ENCODE data around the gene NEK6. TPM values are rescaled to one million over a fixed set of nuclear protein-coding genes. Genes with fewer than 3 reads are reported as not detected.
A peak's percentile ranks its signal among the peaks of the same experiment; 100 is the strongest.

Gene NEK6
- total and polyA plus RNA-seq, 8 donors, result 38.4 to 132 (median 45.0) TPM

DNA sequence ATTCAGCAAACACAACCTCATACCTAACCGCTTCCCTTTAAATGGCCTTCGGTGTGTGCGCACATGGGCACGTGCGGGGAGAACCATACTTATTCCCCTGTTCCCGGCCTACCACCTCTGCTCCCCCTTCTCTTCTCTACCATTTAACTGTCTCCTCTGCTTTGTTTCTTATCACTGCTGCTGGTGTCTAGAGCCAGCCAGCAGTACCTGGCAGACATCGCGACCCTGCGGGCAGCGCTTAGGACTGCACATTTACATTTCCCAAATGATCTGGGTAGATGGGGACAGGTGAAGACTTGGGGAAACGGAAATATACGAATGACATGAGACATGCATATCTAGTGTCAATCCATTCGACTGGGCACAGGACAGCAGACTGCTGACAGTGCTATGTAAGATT, 100.9 kb downstream of the NEK6 start:
- Histone ChIP-seq H3K27ac (no peak overlapping the region), H3K36me3 (peaks cover 0 to 56% of the 10 kb centered on the region in 2 donors), H3K27me3 (no peaks in the 10 kb centered on the region), H3K9me3 (no peaks in the 10 kb centered on the region), H3K4me3 (no peak overlapping the region), H3K4me1 (peaks cover 0 to 4% of the 10 kb centered on the region in 2 donors)
- ATAC-seq (no peak), DNase-seq (no peak)
- TF ChIP-seq, protein P1, sequence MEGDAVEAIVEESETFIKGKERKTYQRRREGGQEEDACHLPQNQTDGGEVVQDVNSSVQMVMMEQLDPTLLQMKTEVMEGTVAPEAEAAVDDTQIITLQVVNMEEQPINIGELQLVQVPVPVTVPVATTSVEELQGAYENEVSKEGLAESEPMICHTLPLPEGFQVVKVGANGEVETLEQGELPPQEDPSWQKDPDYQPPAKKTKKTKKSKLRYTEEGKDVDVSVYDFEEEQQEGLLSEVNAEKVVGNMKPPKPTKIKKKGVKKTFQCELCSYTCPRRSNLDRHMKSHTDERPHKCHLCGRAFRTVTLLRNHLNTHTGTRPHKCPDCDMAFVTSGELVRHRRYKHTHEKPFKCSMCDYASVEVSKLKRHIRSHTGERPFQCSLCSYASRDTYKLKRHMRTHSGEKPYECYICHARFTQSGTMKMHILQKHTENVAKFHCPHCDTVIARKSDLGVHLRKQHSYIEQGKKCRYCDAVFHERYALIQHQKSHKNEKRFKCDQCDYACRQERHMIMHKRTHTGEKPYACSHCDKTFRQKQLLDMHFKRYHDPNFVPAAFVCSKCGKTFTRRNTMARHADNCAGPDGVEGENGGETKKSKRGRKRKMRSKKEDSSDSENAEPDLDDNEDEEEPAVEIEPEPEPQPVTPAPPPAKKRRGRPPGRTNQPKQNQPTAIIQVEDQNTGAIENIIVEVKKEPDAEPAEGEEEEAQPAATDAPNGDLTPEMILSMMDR (IDR thresholded peaks at IDR 0.05), result no peak
- intact Hi-C loops (cut with DNase I), result no loop called here

DNA sequence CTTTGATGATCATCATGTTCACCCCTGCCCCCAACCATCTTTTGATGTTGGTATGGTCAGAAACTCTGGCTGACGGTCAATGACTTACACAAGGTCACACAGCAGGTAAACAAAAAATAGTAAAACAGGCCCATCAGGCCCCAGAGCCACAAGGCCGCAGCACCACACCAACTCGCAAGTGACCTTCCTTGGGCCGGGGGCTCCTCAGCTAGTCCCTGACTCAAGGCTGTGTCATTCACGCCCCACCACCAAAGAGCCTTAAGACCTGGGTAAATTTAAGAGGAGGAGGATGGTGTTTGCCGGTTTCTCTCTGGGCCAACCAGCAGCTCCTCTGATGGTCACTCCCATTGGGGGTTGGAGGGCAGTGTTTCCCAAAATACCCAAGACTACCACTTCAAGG, 101.7 kb downstream of the NEK6 start:
- peaks cover 0 to 52% of the 10 kb centered on the region in 2 donors for H3K36me3 ChIP-seq

DNA sequence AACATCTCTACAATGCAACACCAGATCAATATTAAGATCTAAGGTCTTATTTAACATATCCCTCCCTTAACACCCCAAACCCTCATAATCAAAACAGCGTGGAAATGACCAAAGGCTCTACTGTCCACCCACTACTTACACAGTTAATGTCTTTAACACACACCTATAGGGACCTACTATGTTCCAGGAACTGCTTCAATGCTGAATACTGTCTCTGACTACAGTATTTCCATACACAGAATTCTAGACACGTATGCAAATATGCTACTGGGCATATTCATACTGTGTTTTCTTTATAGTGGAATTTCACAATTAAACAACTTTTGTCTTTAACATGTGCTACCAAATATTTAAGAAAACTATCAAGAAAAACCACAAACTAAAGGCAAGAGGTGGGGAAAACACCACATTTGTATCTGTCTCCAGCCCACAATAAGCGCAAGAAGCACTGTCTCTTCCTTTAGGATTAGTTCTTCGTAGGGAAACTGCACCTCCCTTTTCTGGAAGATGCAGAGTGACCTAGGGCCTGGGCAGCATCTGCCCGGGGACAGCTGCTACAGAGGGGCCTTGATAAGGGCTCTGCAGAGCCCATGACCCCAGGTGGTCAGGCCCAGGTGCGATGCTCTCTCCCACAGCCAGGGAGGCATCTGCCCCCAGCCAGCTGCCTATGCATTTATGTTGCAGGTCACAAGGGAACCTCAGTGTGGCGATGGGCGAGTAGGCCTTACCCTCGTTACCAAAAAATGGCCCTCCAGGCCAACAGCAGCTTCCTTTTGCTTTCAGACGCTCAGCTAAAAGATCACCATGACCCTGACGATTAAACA, 102.3 kb downstream of the NEK6 start:
- Histone ChIP-seq H3K27me3 (no peaks in the 10 kb centered on the region), H3K4me3 (no peak overlapping the region)
- DNase-seq, result no peak

More for the DNA sequence above, 101.7 kb downstream of the NEK6 start:
- Histone ChIP-seq H3K27me3 (no peaks in the 10 kb centered on the region), H3K4me3 (no peak overlapping the region), H3K4me1 (peaks cover 0 to 4% of the 10 kb centered on the region in 2 donors), H3K27ac (no peak overlapping the region), H3K9me3 (no peaks in the 10 kb centered on the region)
- TF ChIP-seq, protein P1 (IDR thresholded peaks at IDR 0.05), result no peak
- DNase-seq (no peak), ATAC-seq (no peak)
- intact Hi-C loops (cut with DNase I), result no loop called here

DNA sequence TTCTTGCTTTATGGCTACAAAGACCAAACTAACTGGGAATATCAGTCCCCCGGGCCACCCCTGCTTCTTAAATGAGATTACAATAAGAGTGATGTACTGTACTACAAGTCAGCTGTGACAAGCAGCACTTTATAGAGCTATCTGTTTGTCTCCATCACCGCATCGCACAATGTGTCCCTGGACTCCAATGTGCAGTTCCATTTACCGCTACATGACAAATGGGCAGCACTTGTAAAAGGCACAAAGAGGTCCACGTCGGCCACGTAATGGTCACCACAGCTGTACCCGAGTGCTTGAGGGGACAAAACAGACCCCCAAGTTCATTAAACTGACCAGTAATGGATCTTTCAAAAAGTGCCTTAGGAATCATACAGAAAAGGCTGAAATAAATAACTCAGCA, 103.4 kb downstream of the NEK6 start:
- TF ChIP-seq, protein P1 (IDR thresholded peaks at IDR 0.05), result no peak
- intact Hi-C loops (cut with DNase I), result no loop called here
- H3K4me3 ChIP-seq, result no peak overlapping the region

More for the DNA sequence above, 102.3 kb downstream of the NEK6 start:
- peaks cover 0 to 46% of the 10 kb centered on the region in 2 donors for H3K36me3 ChIP-seq
- H3K9me3 ChIP-seq, result no peaks in the 10 kb centered on the region
- ATAC-seq, result no peak
- TF ChIP-seq, protein P1 (IDR thresholded peaks at IDR 0.05), result no peak
- intact Hi-C loops (cut with DNase I), result no loop called here
- no peak overlapping the region for H3K27ac ChIP-seq
- peaks cover 0 to 4% of the 10 kb centered on the region in 2 donors for H3K4me1 ChIP-seq

DNA sequence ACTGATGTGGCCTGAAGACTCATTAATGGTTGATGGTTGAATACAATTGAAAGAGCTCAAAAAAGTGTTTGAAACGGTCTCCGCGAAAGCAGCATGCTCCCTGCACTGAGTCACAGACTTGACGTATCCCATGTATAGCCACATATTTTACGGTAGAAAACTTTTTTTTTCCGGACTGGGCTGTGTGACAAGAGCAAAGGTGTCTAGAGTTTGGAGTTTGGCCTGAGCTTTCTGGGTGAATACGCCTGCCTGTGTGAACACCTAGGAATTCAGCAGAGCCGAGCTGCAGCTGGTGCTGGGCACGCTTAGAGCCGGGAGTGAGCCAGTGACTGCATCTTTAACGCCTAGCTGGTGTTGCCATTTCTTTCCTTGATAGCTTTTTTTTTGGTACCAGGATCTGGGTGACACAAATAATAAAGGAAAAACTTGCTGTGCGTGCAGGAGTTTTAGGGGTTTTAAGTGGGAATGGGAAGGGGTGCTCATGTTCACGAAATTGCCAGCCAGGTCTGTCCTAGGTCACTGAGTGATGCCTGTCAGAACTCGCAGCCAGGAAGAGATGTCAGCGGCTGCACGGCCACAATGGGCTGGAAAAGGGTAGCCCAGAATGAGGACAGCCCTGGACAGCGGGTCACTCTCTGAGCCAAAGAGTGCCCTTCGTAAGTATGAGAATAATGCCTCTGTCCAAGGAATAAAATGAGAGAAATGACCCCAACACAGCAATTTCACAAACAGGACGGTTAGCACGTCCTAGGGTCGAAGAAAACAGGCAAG, 105.8 kb downstream of the NEK6 start:
- H3K27ac ChIP-seq, result no peak overlapping the region
- intact Hi-C loops (cut with DNase I), result no loop called here
- no peaks in the 10 kb centered on the region for H3K9me3 ChIP-seq
- no peak for ATAC-seq
- H3K27me3 ChIP-seq, result no peaks in the 10 kb centered on the region
- peaks cover 0 to 11% of the 10 kb centered on the region in 2 donors for H3K4me1 ChIP-seq
- H3K36me3 ChIP-seq, result peaks cover 0 to 20% of the 10 kb centered on the region in 2 donors
- DNase-seq, result peak in 1 of 4 donors; percentile 34
- H3K4me3 ChIP-seq, result no peak overlapping the region
- TF ChIP-seq, protein P1 (IDR thresholded peaks at IDR 0.05), result no peak

More for the DNA sequence above, 103.4 kb downstream of the NEK6 start:
- Histone ChIP-seq H3K36me3 (peaks cover 0 to 39% of the 10 kb centered on the region in 2 donors), H3K9me3 (no peaks in the 10 kb centered on the region), H3K4me1 (peaks cover 0 to 4% of the 10 kb centered on the region in 2 donors), H3K27me3 (no peaks in the 10 kb centered on the region), H3K27ac (no peak overlapping the region)
- DNase-seq (no peak), ATAC-seq (no peak)

Measured in left lung (tissue), 10 donors.